IMR-90 (cell line): ENCODE measurements around the gene GGA2. TPM values are rescaled to one million over a fixed set of nuclear protein-coding genes. Genes with fewer than 3 reads are reported as not detected.

ENCODE experiments used
- ATAC-seq: fragments of 200-7000 bp; cut with Tn5 transposase; 2 replicates; pipeline ENCODE4 v1.9.1; 2020; ENCODE audit warnings: low read depth, mild to moderate bottlenecking, moderate library complexity
- BruUV-seq: library from RNA; stranded (reverse); fragments of 400-500 nt; replicated peaks from 2 replicates; lab custom pipeline; 2021; lab: Mats Ljungman, UMichigan
- CTCF ChIA-PET: fragments of 300-600 bp; formaldehyde crosslinking; extraction: SDS; loops from one replicate; lab custom pipeline; 2021; ENCODE audit warnings: antibody characterized with exemption; lab: Yijun Ruan, JAX
- POLR2A ChIA-PET: fragments of 300-600 bp; sonication (Branson Sonifier 250); formaldehyde crosslinking; loops from one replicate; lab custom pipeline; 2022; ENCODE audit warnings: antibody characterized with exemption; ENCODE audit not compliant: unreplicated experiment; lab: Charles Lee
- DNase-seq: peaks from one replicate; pipeline ENCODE4 v3.0.0; 2013
- H2AFZ ChIP-seq: replicated peaks from 2 replicates; pipeline ENCODE3; 2013; ENCODE audit warnings: low read length, mild to moderate bottlenecking; ENCODE audit not compliant: poor library complexity
- H2AK5ac ChIP-seq: 2 replicates; pipeline ENCODE4 v1.6.1; 2013; ENCODE audit warnings: low read depth, low read length, inconsistent platforms
- H2AK9ac ChIP-seq: replicated peaks from 2 replicates; pipeline ENCODE3; 2013; ENCODE audit warnings: mild to moderate bottlenecking, low read depth, low read length, moderate library complexity; ENCODE audit not compliant: poor library complexity
- H2BK120ac ChIP-seq: 2 replicates; pipeline ENCODE4 v1.6.1; 2013; ENCODE audit warnings: low read depth, low read length, inconsistent platforms
- H2BK15ac ChIP-seq: 3 replicates; pipeline ENCODE4 v1.6.1; 2013; ENCODE audit warnings: low read depth, low read length, inconsistent platforms
- H2BK20ac ChIP-seq: 2 replicates; pipeline ENCODE4 v1.6.1; 2013; ENCODE audit warnings: low read depth, mild to moderate bottlenecking, inconsistent platforms, low read length, moderate library complexity
- H2BK5ac ChIP-seq: 2 replicates; pipeline ENCODE4 v1.6.1; 2013; ENCODE audit warnings: mild to moderate bottlenecking, low read depth, low read length, inconsistent platforms; ENCODE audit not compliant: poor library complexity, severe bottlenecking
- H3K14ac ChIP-seq: replicated peaks from 2 replicates; pipeline ENCODE4 v1.6.1; 2013; ENCODE audit warnings: low read depth, low read length, inconsistent platforms
- H3K18ac ChIP-seq: 2 replicates; pipeline ENCODE4 v1.6.1; 2013; ENCODE audit warnings: low read depth, low read length, control low read depth
- H3K23ac ChIP-seq: 2 replicates; pipeline ENCODE4 v1.6.1; 2013; ENCODE audit warnings: low read depth, low read length, inconsistent platforms
- H3K27ac ChIP-seq: 2 replicates; pipeline ENCODE4 v1.5.1; 2013; ENCODE audit warnings: mild to moderate bottlenecking, control low read depth, low read length; ENCODE audit not compliant: insufficient read depth
- H3K27me3 ChIP-seq: 2 replicates; pipeline ENCODE4 v1.6.1; 2013; ENCODE audit warnings: low read length; ENCODE audit not compliant: control insufficient read depth, insufficient read depth
- H3K36me3 ChIP-seq: 2 replicates; pipeline ENCODE4 v1.6.1; 2013; ENCODE audit warnings: low read length, mixed read lengths; ENCODE audit not compliant: control insufficient read depth, insufficient read depth
- H3K4ac ChIP-seq: 2 replicates; pipeline ENCODE4 v1.6.1; 2013; ENCODE audit warnings: low read depth, low read length, inconsistent platforms
- H3K4me1 ChIP-seq: 2 replicates; pipeline ENCODE4 v1.6.1; 2013; ENCODE audit warnings: low read length, mixed read lengths; ENCODE audit not compliant: control insufficient read depth, insufficient read depth
- H3K4me2 ChIP-seq: 2 replicates; pipeline ENCODE4 v1.6.1; 2013; ENCODE audit warnings: low read depth, mild to moderate bottlenecking, control low read depth, low read length, moderate library complexity
- H3K4me3 ChIP-seq: 2 replicates; pipeline ENCODE4 v1.5.1; 2013; ENCODE audit warnings: low read depth, mild to moderate bottlenecking, control low read depth, low read length, moderate library complexity; ENCODE audit not compliant: insufficient read depth
- H3K56ac ChIP-seq: 2 replicates; pipeline ENCODE4 v1.6.1; 2013; ENCODE audit warnings: low read length, inconsistent platforms; ENCODE audit not compliant: insufficient read depth; ENCODE audit errors: extremely low read depth
- H3K79me1 ChIP-seq, 2 experiments: 2 replicates each; pipeline ENCODE4 v1.6.1; 2013; ENCODE audit warnings: low read length in 2 of 2, inconsistent platforms in 1 of 2, low read depth in 1 of 2
- H3K9ac ChIP-seq: 2 replicates; pipeline ENCODE4 v1.6.1; 2013; ENCODE audit warnings: low read depth, low read length, control low read depth
- H3K9me1 ChIP-seq: 2 replicates; pipeline ENCODE4 v1.6.1; 2013; ENCODE audit warnings: low read length, inconsistent platforms; ENCODE audit not compliant: insufficient read depth
- H3K9me3 ChIP-seq: 2 replicates; pipeline ENCODE4 v1.6.1; 2013; ENCODE audit warnings: low read length; ENCODE audit not compliant: control insufficient read depth, insufficient read depth
- H4K20me1 ChIP-seq: 2 replicates; pipeline ENCODE4 v1.6.1; 2013; ENCODE audit warnings: low read length, inconsistent platforms; ENCODE audit not compliant: insufficient read depth
- H4K5ac ChIP-seq: 2 replicates; pipeline ENCODE4 v1.6.1; 2013; ENCODE audit warnings: mild to moderate bottlenecking, low read depth, low read length, control low read depth
- H4K8ac ChIP-seq, 2 experiments: 2 replicates each; pipeline ENCODE4 v1.6.1; 2013; ENCODE audit warnings: low read depth in 2 of 2, low read length in 2 of 2, control low read depth in 1 of 2, inconsistent platforms in 1 of 2
- H4K91ac ChIP-seq: 2 replicates; pipeline ENCODE4 v1.6.1; 2013; ENCODE audit warnings: low read depth, low read length, inconsistent platforms; ENCODE audit not compliant: insufficient read depth
- CEBPB ChIP-seq: IDR thresholded peaks from 2 replicates; pipeline ENCODE4 v1.6.1; 2012; ENCODE audit warnings: low read depth, low read length, improper control_type of control experiment
- CTCF ChIP-seq: conservative IDR thresholded peaks from 2 replicates; pipeline ENCODE4 v1.5.1; 2012; ENCODE audit warnings: mild to moderate bottlenecking, low read depth, low read length, improper control_type of control experiment
- FOS ChIP-seq: fragments of 150-350 bp; IDR thresholded peaks from 2 replicates; pipeline ENCODE4 v1.6.1; 2016; ENCODE audit warnings: low read depth, low read length
- MAFK ChIP-seq: IDR thresholded peaks from 2 replicates; pipeline ENCODE4 v1.6.1; 2012; ENCODE audit warnings: low read depth, low read length, improper control_type of control experiment
- MAZ ChIP-seq: IDR thresholded peaks from 2 replicates; pipeline ENCODE4 v1.6.1; 2012; ENCODE audit warnings: low read depth, mild to moderate bottlenecking, low read length, improper control_type of control experiment, moderate library complexity, borderline replicate concordance
- NFE2L2 ChIP-seq: fragments of 150-350 bp; IDR thresholded peaks from 2 replicates; pipeline ENCODE4 v1.6.1; 2016; ENCODE audit warnings: low read depth, mild to moderate bottlenecking, low read length
- POLR2A ChIP-seq: IDR thresholded peaks from 2 replicates; pipeline ENCODE4 v1.6.1; 2012; ENCODE audit warnings: mild to moderate bottlenecking, low read depth, low read length
- RAD21 ChIP-seq: IDR thresholded peaks from 2 replicates; pipeline ENCODE4 v1.6.1; 2012; ENCODE audit warnings: low read length, improper control_type of control experiment
- RCOR1 ChIP-seq: IDR thresholded peaks from 2 replicates; pipeline ENCODE4 v1.6.1; 2012; ENCODE audit warnings: mild to moderate bottlenecking, low read length, improper control_type of control experiment; ENCODE audit not compliant: insufficient replicate concordance
- USF2 ChIP-seq: fragments of 150-350 bp; IDR thresholded peaks from 2 replicates; pipeline ENCODE4 v1.6.1; 2017; ENCODE audit warnings: mild to moderate bottlenecking, antibody characterized with exemption, low read length, low read depth
- WGBS, 2 experiments: methylation state at CpG; one replicate each; pipeline versions ENCODE4 v1.1.5 to v1.1.7; 2013; ENCODE audit warnings: missing lambda C conversion rate in 2 of 2; ENCODE audit not compliant: insufficient read length in 1 of 2; ENCODE audit errors: extremely low coverage in 2 of 2; 5-methylcytosine and 5-hydroxymethylcytosine counted together
- dilution Hi-C: fragments of 300-500 bp; cut with HindIII; formaldehyde crosslinking; loops from one replicate; pipeline ENCODE4 v1.14.3; 2018; ENCODE audit warnings: low sequenced_read_pairs; ENCODE audit not compliant: unreplicated experiment
- in situ Hi-C: fragments of 300-500 bp; cut with MboI; formaldehyde crosslinking; loops from 3 replicates; pipeline ENCODE4 v1.14.3; 2019; ENCODE audit warnings: low sequenced_read_pairs, inconsistent platforms, mixed read lengths
- intact Hi-C: fragments of 100-400 bp; cut with micrococcal nuclease; formaldehyde crosslinking; loops from 2 replicates; pipeline ENCODE4 v1.10.0; 2022
- polyA plus RNA-seq, 3 experiments: library from polyadenylated mRNA; depleted of rRNA; stranded (reverse); fragments of >200 nt; gene quantifications; 2 replicates each; pipeline ENCODE4 v1.2.3, GENCODE V29; 2012; ENCODE audit warnings: low replicate concordance in 1 of 3
- total RNA-seq: library from RNA; depleted of rRNA; stranded (reverse); fragments of >200 nt; gene quantifications from 2 replicates; pipeline ENCODE4 v1.2.3, GENCODE V29; 2012

Gene GGA2
- total and polyA plus RNA-seq, 2 of the 4 experiments (the other 2 are of a cell fraction) = 16.5 to 30.1 TPM

GRCh38 chr16:23436951-23437350 is 73.3 kb downstream of the GGA2 start:
- POLR2A ChIA-PET = no interaction called here
- Histone ChIP-seq H4K20me1 (peaks cover 10% of the 10 kb centered on the region; the same call in 1 of the 2 replicates), H2AK5ac (no peak overlapping the region), H3K79me1 (peaks cover 0 to 10% of the 10 kb centered on the region in 2 experiments; a peak in 1 of 4 replicates), H3K14ac (no peak overlapping the region), H3K4me1 (no peaks in the 10 kb centered on the region), H3K4ac (no peak overlapping the region), H2BK5ac (no peak overlapping the region), H3K9me3 (no peaks in the 10 kb centered on the region), H3K36me3 (peaks cover 34% of the 10 kb centered on the region), H2BK120ac (no peak overlapping the region), H3K27ac (no peak overlapping the region), H3K4me2 (no peak overlapping the region), H3K27me3 (no peaks in the 10 kb centered on the region), H3K56ac (no peak overlapping the region), H2AFZ (no peak overlapping the region), H3K4me3 (no peak overlapping the region), H3K18ac (no peak overlapping the region), H4K8ac (no peak overlapping the region), H2AK9ac (no peak overlapping the region), H3K9ac (no peak overlapping the region), H2BK20ac (no peak overlapping the region), H4K5ac (no peak overlapping the region), H2BK15ac (no peak overlapping the region), H4K91ac (no peak overlapping the region), H3K23ac (no peak overlapping the region), H3K9me1 (no peaks in the 10 kb centered on the region)
- CTCF ChIA-PET = no interaction called here
- dilution Hi-C loops (no loop called here), intact Hi-C loops (no loop called here), in situ Hi-C loops (loop anchor here (10.0 kb wide), 2 partner anchors 252 to 542 kb away; partner anchors contain the start of gene SCNN1G)
- no peak for TF ChIP-seq RAD21
- no peak for TF ChIP-seq CEBPB
- TF ChIP-seq MAFK = no peak
- TF ChIP-seq NFE2L2 = no peak
- no peak for TF ChIP-seq CTCF
- no peak for TF ChIP-seq RCOR1
- no peak for TF ChIP-seq USF2
- TF ChIP-seq FOS = no peak
- TF ChIP-seq POLR2A = no peak
- no peak for TF ChIP-seq MAZ
- ATAC-seq (no peak), DNase-seq (no peak)
- WGBS, 2 experiments = 100% methylated on average over 1 of the region's 4 CpGs; no CpG with 5 or more reads in 1 of the 2 experiments
- no TSS peak for BruUV-seq
